ENCODE data around the gene ZNF385B. TPM values are rescaled to one million over a fixed set of nuclear protein-coding genes. Genes with fewer than 3 reads are reported as not detected.

The ZNF385B gene
- total RNA-seq, 1 donor, result 1.1 TPM

- H4K20me1 ChIP-seq (ENCODE audit: insufficient read depth, low read length), result no peaks in the 10 kb centered on the region
- H3K79me2 ChIP-seq (ENCODE audit: insufficient read depth, low read length), result no peaks in the 10 kb centered on the region
- no peaks in the 10 kb centered on the region for H3K36me3 ChIP-seq (ENCODE audit: insufficient read depth, low read length)
- no peaks in the 10 kb centered on the region for H3K9me3 ChIP-seq (ENCODE audit: low read depth, low read length)
- H3K4me1 ChIP-seq (ENCODE audit: insufficient read depth, low read length), result peaks cover 1% of the 10 kb centered on the region
- H3K27me3 ChIP-seq (ENCODE audit: insufficient read depth, low read length), result no peaks in the 10 kb centered on the region
- H3K4me3 ChIP-seq (ENCODE audit: insufficient read depth, low read length), result no peak overlapping the region
- TF ChIP-seq, protein P1, sequence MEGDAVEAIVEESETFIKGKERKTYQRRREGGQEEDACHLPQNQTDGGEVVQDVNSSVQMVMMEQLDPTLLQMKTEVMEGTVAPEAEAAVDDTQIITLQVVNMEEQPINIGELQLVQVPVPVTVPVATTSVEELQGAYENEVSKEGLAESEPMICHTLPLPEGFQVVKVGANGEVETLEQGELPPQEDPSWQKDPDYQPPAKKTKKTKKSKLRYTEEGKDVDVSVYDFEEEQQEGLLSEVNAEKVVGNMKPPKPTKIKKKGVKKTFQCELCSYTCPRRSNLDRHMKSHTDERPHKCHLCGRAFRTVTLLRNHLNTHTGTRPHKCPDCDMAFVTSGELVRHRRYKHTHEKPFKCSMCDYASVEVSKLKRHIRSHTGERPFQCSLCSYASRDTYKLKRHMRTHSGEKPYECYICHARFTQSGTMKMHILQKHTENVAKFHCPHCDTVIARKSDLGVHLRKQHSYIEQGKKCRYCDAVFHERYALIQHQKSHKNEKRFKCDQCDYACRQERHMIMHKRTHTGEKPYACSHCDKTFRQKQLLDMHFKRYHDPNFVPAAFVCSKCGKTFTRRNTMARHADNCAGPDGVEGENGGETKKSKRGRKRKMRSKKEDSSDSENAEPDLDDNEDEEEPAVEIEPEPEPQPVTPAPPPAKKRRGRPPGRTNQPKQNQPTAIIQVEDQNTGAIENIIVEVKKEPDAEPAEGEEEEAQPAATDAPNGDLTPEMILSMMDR (IDR thresholded peaks at IDR 0.05; ENCODE audit: extremely low read depth, low read depth, low read length), result no peak
- no peak overlapping the region for H3K27ac ChIP-seq (ENCODE audit: low read depth, low read length)
- H2AFZ ChIP-seq (ENCODE audit: low read length), result peak overlapping the region; percentile 76
- DNase-seq (ENCODE audit: insufficient read length, low spot score, missing footprints), result no peak
- H3K4me2 ChIP-seq (ENCODE audit: insufficient read depth, low read length), result no peak overlapping the region
Measured at GRCh38 chr2:179434357-179434756, 427.1 kb downstream of the ZNF385B start.

DNA sequence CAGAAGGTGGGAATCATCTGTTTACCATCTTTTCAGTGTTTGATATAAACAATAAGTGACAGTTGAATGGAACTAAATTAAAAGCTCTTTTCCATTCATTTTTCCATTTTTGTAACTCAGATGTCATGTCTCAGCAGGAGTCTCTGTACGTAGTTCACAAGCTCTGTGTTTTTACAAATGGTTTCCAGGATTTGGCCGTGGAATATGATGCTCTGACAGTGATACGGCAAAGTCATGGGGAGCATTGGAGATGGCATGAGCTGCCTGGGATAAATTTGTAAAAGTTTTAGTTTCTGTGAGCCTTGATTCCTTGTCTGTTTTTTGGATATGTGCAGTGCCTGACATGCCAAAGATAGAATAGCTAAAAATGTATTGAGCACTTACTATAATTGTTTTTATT lies 428.7 kb downstream of the ZNF385B start:
- H3K27ac ChIP-seq (ENCODE audit: low read depth, low read length), result no peak overlapping the region
- TF ChIP-seq, protein P1 (IDR thresholded peaks at IDR 0.05; ENCODE audit: extremely low read depth, low read depth, low read length), result no peak
- H2AFZ ChIP-seq (ENCODE audit: low read length), result no peak overlapping the region
- no peak overlapping the region for H3K4me3 ChIP-seq (ENCODE audit: insufficient read depth, low read length)
- no peaks in the 10 kb centered on the region for H3K36me3 ChIP-seq (ENCODE audit: insufficient read depth, low read length)
- H4K20me1 ChIP-seq (ENCODE audit: insufficient read depth, low read length), result no peaks in the 10 kb centered on the region
- H3K27me3 ChIP-seq (ENCODE audit: insufficient read depth, low read length), result no peaks in the 10 kb centered on the region
- no peaks in the 10 kb centered on the region for H3K9me3 ChIP-seq (ENCODE audit: low read depth, low read length)
- no peak for DNase-seq (ENCODE audit: insufficient read length, low spot score, missing footprints)
- H3K4me1 ChIP-seq (ENCODE audit: insufficient read depth, low read length), result peaks cover 11% of the 10 kb centered on the region
- H3K79me2 ChIP-seq (ENCODE audit: insufficient read depth, low read length), result no peaks in the 10 kb centered on the region
- no peak overlapping the region for H3K4me2 ChIP-seq (ENCODE audit: insufficient read depth, low read length)

GRCh38 chr2:179429597-179429996 lies 431.8 kb downstream of the ZNF385B start:
- H2AFZ ChIP-seq (ENCODE audit: low read length), result peak overlapping the region; percentile 90

DNA sequence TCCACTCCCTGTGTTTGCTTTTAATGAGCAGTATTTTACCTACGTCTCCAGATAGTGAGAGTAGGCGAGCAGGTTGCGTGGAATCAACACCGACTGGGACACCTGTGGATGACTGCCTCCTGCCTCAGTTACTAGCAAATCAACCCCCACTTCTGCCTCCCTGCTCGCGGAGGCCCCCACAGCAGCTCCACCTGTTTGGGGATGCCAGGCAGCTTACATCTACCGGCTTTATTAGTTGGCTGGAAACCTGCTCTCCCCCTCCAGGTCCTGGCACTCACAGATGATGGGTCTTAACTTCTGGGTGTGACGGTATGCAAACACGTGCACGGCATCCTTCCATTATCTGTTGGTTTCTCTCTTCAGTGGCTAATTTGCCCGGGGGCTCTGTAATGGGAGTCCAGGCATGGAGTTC lies 432.3 kb downstream of the ZNF385B start:
- peak overlapping the region; percentile 85 for H3K4me2 ChIP-seq (ENCODE audit: insufficient read depth, low read length)

More at GRCh38 chr2:179429597-179429996, 431.8 kb downstream of the ZNF385B start:
- Histone ChIP-seq H3K79me2 (ENCODE audit: insufficient read depth, low read length) (no peaks in the 10 kb centered on the region), H3K27me3 (ENCODE audit: insufficient read depth, low read length) (no peaks in the 10 kb centered on the region), H4K20me1 (ENCODE audit: insufficient read depth, low read length) (no peaks in the 10 kb centered on the region), H3K27ac (ENCODE audit: low read depth, low read length) (no peak overlapping the region), H3K9me3 (ENCODE audit: low read depth, low read length) (no peaks in the 10 kb centered on the region), H3K36me3 (ENCODE audit: insufficient read depth, low read length) (no peaks in the 10 kb centered on the region), H3K4me3 (ENCODE audit: insufficient read depth, low read length) (no peak overlapping the region), H3K4me2 (ENCODE audit: insufficient read depth, low read length) (peak overlapping the region; percentile 85), H3K4me1 (ENCODE audit: insufficient read depth, low read length) (peaks cover 11% of the 10 kb centered on the region)
- DNase-seq (ENCODE audit: insufficient read length, low spot score, missing footprints), result no peak
- TF ChIP-seq, protein P1 (IDR thresholded peaks at IDR 0.05; ENCODE audit: extremely low read depth, low read depth, low read length), result no peak

More for the DNA sequence above, 432.3 kb downstream of the ZNF385B start:
- TF ChIP-seq, protein P1 (IDR thresholded peaks at IDR 0.05; ENCODE audit: extremely low read depth, low read depth, low read length), result no peak
- Histone ChIP-seq H3K4me1 (ENCODE audit: insufficient read depth, low read length) (peaks cover 11% of the 10 kb centered on the region), H3K27me3 (ENCODE audit: insufficient read depth, low read length) (no peaks in the 10 kb centered on the region), H3K36me3 (ENCODE audit: insufficient read depth, low read length) (no peaks in the 10 kb centered on the region), H3K27ac (ENCODE audit: low read depth, low read length) (no peak overlapping the region), H4K20me1 (ENCODE audit: insufficient read depth, low read length) (no peaks in the 10 kb centered on the region), H3K9me3 (ENCODE audit: low read depth, low read length) (no peaks in the 10 kb centered on the region), H3K4me3 (ENCODE audit: insufficient read depth, low read length) (peak overlapping the region; percentile 60), H3K79me2 (ENCODE audit: insufficient read depth, low read length) (no peaks in the 10 kb centered on the region), H2AFZ (ENCODE audit: low read length) (peak overlapping the region; percentile 90)
- no peak for DNase-seq (ENCODE audit: insufficient read length, low spot score, missing footprints)

Data from osteoblast (primary cell).